Omental fat pad (tissue), 4 donors: ENCODE measurements around the gene ARHGAP6. TPM values are rescaled to one million over a fixed set of nuclear protein-coding genes. Genes with fewer than 3 reads are reported as not detected.

Experiments used
- ATAC-seq: fragments of 150-250 bp; one replicate; pipeline ENCODE4 v1.9.1; 2016; ENCODE audit warnings: mild to moderate bottlenecking, moderate library complexity; ENCODE audit not compliant: low FRiP score
- DNase-seq: peaks from one replicate; pipeline ENCODE4 v3.0.0-alpha.2; 2019; ENCODE audit warnings: low spot score
- total RNA-seq, 4 donors: library from RNA; depleted of rRNA; stranded (reverse); fragments of >200 nt; gene quantifications; one replicate each; pipeline ENCODE4 v1.1.0, GENCODE V29; 2016
- TF ChIP-seq, protein P1 (sequence below), 3 donors: fragments of 450-650 bp; IDR thresholded peaks; one replicate each; pipeline ENCODE4 v1.5.1; 2016 to 2017; ENCODE audit warnings: antibody characterized with exemption in 3 of 3, mild to moderate bottlenecking in 3 of 3, moderate library complexity in 2 of 3

ARHGAP6 gene
- total RNA-seq, 4 donors from 2014 or later, result 20.4 to 45.5 (median 25.1) TPM

DNA sequence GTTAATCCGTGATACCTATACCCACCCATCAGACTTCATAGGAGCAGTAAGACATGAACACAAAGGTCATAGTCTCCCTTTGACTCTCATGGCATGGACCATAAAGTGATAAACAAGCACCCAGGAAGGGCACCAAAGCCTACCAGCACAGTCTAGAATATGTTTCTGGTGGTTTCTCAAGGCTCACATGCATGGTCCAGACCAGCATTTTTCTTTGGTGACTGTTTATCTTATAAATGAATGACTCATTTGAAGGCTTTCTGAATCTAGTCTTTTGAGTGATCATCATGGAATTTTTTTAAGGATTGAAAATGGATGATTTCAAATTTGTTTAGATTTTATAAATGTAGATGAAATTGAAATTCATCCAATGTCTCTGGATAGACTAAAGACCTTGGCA, 404.5 kb downstream of the ARHGAP6 start:
- TF ChIP-seq, protein P1, sequence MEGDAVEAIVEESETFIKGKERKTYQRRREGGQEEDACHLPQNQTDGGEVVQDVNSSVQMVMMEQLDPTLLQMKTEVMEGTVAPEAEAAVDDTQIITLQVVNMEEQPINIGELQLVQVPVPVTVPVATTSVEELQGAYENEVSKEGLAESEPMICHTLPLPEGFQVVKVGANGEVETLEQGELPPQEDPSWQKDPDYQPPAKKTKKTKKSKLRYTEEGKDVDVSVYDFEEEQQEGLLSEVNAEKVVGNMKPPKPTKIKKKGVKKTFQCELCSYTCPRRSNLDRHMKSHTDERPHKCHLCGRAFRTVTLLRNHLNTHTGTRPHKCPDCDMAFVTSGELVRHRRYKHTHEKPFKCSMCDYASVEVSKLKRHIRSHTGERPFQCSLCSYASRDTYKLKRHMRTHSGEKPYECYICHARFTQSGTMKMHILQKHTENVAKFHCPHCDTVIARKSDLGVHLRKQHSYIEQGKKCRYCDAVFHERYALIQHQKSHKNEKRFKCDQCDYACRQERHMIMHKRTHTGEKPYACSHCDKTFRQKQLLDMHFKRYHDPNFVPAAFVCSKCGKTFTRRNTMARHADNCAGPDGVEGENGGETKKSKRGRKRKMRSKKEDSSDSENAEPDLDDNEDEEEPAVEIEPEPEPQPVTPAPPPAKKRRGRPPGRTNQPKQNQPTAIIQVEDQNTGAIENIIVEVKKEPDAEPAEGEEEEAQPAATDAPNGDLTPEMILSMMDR (IDR thresholded peaks at IDR 0.05), result no peak
- ATAC-seq (no peak), DNase-seq (no peak)

DNA sequence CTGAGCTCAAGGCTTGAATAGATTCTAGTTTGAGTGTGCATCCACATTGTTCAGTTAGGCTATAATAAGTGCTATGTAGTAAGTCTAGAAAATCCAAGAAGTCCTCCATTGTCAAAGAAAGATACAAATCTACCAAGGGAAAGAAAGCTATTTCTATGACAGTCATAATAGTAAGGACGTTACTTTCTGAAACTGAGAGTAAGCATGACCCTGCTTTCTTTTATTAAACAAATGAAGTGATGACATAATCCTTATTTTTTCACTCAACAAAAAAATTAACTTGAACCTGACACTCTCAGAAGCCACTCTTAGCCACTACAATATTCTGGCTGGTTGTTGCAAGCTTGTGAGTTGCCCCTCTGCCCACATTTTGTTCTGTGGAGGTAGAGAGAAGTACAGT, 406.3 kb downstream of the ARHGAP6 start:
- no peak for ATAC-seq
- TF ChIP-seq, protein P1 (IDR thresholded peaks at IDR 0.05), result no peak
- DNase-seq, result no peak

DNA sequence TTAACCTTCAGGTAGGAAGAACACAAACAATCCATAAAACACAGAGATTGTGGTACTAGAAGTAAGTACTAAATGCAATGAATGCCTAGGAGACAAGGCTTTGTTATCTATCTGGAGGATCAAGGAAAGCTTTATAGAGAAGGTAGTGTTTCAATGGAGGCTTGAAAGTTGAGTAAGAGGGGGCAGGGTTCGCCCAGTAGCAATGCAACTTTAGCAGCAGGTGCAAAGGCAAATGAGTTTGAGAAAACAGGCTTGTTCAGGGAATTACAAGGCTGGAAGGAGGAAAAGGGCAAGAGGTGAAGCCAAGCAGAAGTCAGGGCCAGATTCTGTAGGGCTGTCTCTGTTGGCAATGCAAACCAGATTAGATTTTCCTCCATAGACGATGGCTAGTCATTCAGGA, 408.0 kb downstream of the ARHGAP6 start:
- DNase-seq, result no peak
- TF ChIP-seq, protein P1 (IDR thresholded peaks at IDR 0.05), result no peak
- no peak for ATAC-seq

DNA sequence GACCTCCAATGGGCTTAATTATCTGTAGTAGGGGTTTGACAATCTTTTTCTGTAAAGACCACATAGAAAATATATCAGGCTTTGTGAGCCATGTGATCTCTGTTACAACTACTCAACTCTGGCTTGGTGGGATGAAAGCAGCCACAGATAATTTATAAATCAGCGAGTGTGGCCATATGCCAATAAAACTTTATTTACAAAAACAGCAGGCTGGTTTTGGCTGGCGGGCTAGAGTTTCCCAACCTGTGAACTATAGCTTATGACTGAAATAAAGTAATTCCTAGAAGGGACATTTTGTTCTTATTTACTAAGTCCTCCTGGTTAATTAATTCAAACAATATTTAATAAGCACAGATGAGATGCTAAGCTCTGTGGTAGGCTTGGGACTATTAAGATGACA, 408.4 kb downstream of the ARHGAP6 start:
- no peak for DNase-seq
- TF ChIP-seq, protein P1 (IDR thresholded peaks at IDR 0.05), result no peak
- no peak for ATAC-seq

DNA sequence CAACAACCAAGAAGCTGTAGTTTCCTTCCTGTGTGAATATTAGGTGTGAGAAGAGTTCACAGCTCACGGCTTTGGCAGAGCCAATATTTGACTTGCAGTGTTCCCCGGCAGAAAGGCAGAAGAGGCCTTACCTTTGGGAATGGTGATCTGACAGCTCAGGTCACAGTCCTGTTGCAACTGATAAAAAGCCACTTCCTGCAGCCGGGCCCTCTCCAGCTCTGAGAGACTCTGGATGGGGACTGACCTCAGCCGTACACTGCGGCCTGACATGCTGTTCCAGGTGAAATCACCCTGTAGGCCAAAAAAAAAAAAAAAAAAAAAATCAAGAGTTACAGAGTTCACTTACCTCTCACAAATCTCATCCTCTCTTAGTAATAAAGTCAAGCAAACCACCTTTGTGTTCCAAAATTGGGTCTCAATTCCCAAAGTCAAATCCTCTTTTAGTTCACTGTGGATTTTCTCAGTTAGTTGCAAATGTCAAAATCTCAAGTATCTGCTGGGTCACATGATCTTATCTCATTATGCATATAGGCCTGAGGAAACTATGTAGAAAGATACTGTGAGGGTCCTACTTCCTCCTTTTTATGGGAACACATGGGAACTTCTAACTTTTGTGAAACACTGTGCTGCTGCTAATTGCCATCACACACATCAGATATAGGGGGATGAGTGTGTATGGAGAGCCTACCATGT, 411.2 kb downstream of the ARHGAP6 start:
- TF ChIP-seq, protein P1 (IDR thresholded peaks at IDR 0.05), result no peak
- ATAC-seq (no peak), DNase-seq (no peak)

DNA sequence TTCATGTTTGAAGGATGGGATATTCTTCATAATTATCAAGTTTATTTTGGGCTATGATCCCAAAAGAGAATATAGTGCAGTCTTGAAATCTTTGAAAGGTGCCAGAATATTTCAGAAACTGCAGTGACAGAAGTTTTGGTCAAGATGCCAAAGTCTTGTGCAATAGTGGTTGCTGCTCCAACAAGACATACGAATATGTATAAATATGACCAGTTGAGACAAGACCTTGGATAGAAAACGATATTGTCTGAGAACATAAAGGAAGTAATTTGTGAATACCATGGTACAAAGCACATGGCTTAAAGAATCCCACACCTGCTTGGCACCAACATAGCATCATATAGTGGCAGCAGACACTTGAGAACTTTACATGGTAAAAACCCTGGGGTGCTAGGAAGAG, 421.1 kb downstream of the ARHGAP6 start:
- TF ChIP-seq, protein P1 (IDR thresholded peaks at IDR 0.05), result no peak
- DNase-seq, result no peak
- no peak for ATAC-seq

DNA sequence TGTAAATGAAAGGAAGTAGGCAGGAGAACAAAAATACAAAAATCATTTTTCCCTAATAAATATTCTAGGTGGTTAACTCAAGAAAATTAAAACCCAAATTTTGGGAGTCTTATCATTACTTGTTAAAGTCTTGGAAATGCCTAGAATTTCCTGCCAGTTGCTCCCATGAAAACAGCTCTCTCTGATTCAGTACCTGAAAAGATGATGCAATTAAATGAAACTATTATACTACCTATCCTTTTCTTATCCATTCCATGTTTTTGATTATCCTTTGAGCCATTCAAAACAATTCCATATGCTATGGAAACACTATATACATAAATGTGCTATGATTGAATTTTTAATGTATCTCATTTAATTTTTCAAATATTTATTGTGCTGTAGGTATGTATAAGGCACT, 423.0 kb downstream of the ARHGAP6 start:
- TF ChIP-seq, protein P1 (IDR thresholded peaks at IDR 0.05), result no peak
- DNase-seq (no peak), ATAC-seq (no peak)
